ENCODE measurements around the gene SYMPK.

DNA sequence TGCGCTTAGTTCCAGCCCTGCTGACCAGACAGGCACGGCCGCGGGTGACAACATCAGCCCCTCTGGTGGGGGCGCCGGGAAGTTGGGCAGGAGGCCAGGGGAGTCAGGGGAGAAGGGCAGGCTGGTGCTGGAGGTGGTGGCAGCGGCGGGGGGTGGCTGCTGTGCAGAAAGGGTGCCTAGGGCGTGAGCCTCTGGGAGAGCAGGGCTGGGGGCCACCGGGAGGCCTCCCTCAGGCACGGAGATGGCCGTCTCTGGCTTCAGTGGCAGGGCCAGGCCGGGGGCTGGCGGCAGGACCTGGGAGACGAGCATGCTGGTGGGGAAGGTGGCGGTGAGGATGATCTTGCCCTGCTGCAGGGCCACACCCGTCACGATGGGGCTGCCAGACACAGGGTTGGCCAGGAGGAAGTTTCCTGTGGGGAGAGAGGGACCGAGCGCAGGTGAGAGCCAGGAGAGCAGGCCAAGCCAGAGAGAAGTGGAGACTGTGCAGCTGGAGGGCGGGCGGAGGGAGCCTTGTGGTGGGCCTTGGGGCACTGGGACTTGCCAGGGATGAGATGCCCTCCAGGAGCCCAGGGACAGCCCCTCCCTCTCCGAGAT is 97.1 kb downstream of the SYMPK start:
- TF ChIP-seq CTCF (IDR thresholded peaks at IDR 0.05; ENCODE audit: low read depth, low read length, poor library complexity, severe bottlenecking) (no peak), EZH2phosphoT487 (IDR thresholded peaks at IDR 0.05; ENCODE audit: borderline replicate concordance, low read length) (no peak)

All from DOHH2 (cell line).